ENCODE results near the gene ZBTB7C. TPM values are rescaled to one million over a fixed set of nuclear protein-coding genes. Genes with fewer than 3 reads are reported as not detected.

ZBTB7C gene
- total RNA-seq, 1 experiment from 2014 or later = 0.33 TPM

GRCh38 chr18:48066225-48066652 lies 342.9 kb downstream of the ZBTB7C start:
- Histone ChIP-seq H3K18ac (ENCODE audit: insufficient read length, low read depth, low read length) (no peak overlapping the region), H3K23ac (ENCODE audit: insufficient read length, low read depth, low read length) (no peak overlapping the region), H3K79me2 (ENCODE audit: insufficient read depth, low read length) (no peaks in the 10 kb centered on the region), H2AK5ac (ENCODE audit: insufficient read length, low read length) (no peak overlapping the region), H3K56ac (ENCODE audit: insufficient read length, low read depth, low read length) (no peak overlapping the region), H3K27me3 (ENCODE audit: insufficient read depth, low read length) (no peaks in the 10 kb centered on the region), H2BK5ac (ENCODE audit: insufficient read length, low read length) (no peak overlapping the region), H3K4me2 (ENCODE audit: insufficient read depth, insufficient read length, low read length) (no peak overlapping the region), H4K20me1 (ENCODE audit: control insufficient read depth, insufficient read depth, insufficient read length) (no peaks in the 10 kb centered on the region), H2AFZ (ENCODE audit: low read length) (no peak overlapping the region), H3K14ac (ENCODE audit: insufficient read depth, low read length) (no peak overlapping the region), H2BK15ac (ENCODE audit: low read depth, low read length) (no peak overlapping the region), H4K8ac (replicated peaks; ENCODE audit: insufficient read length, low read depth, low read length) (no peak overlapping the region), H2BK12ac (ENCODE audit: insufficient read length, low read depth, low read length) (no peak overlapping the region), H4K91ac (ENCODE audit: insufficient read length, low read depth, low read length) (no peak overlapping the region), H3K4me1 (ENCODE audit: insufficient read depth, low read length) (no peaks in the 10 kb centered on the region), H3T11ph (ENCODE audit: low read length) (no peak overlapping the region), H3K23me2 (ENCODE audit: insufficient read length, low read depth, low read length, poor library complexity, severe bottlenecking) (no peaks in the 10 kb centered on the region), H4K5ac (ENCODE audit: insufficient read length, low read depth, low read length) (no peak overlapping the region), H3K9ac (ENCODE audit: extremely low read depth, insufficient read length, low read length) (no peak overlapping the region), H2BK20ac (ENCODE audit: low read depth, low read length, poor library complexity, severe bottlenecking) (no peak overlapping the region), H3K27ac (ENCODE audit: insufficient read length, low read depth, low read length) (no peak overlapping the region), H3K79me1 (ENCODE audit: insufficient read depth, low read depth, low read length, poor library complexity, severe bottlenecking) (no peaks in the 10 kb centered on the region), H3K4ac (ENCODE audit: low read depth, low read length) (no peak overlapping the region), H3K9me3 (ENCODE audit: control insufficient read depth, low read depth, low read length) (no peaks in the 10 kb centered on the region), H2BK120ac (ENCODE audit: low read depth, low read length, poor library complexity, severe bottlenecking) (no peak overlapping the region)
- H3K27me3 Mint-ChIP-seq (ENCODE audit: low read depth) = peaks cover 2% of the 10 kb centered on the region
- TF ChIP-seq CTCF (conservative IDR thresholded peaks at IDR 0.05) = no peak
- no peaks in the 10 kb centered on the region; a peak in 1 of 7 replicates for H3K36me3 Mint-ChIP-seq (ENCODE audit: insufficient read depth in 1 of 3, low read depth in 3 of 3)
- no CpG with 5 or more reads among the region's 4 CpGs for WGBS (ENCODE audit: extremely low coverage, insufficient read length, low lambda C conversion rate)
- H3K27ac Mint-ChIP-seq = no peak overlapping the region
- no peak for DNase-seq
- H3K9me3 Mint-ChIP-seq = no peaks in the 10 kb centered on the region
- no peak overlapping the region for H3K4me3 Mint-ChIP-seq
- peaks cover 0 to 6% of the 10 kb centered on the region in 2 experiments; a peak in 1 of 4 replicates for H3K4me1 Mint-ChIP-seq

Measured in H9 (cell line).